CD4-positive, alpha-beta memory T cell (primary cell): ENCODE measurements around the gene HMCN2. TPM values are rescaled to one million over a fixed set of nuclear protein-coding genes. Genes with fewer than 3 reads are reported as not detected.
A peak's percentile ranks its signal among the peaks of the same experiment; 100 is the strongest.

Source experiments
- CTCF ChIA-PET: fragments of 350-600 bp; sonication (Branson Sonifier 250); formaldehyde crosslinking; loops from one replicate; lab custom pipeline; 2021; ENCODE audit warnings: inconsistent platforms; ENCODE audit not compliant: partially characterized antibody; lab: Charles Lee
- POLR2A ChIA-PET: fragments of 350-600 bp; sonication (Branson Sonifier 250); formaldehyde crosslinking; loops from one replicate; lab custom pipeline; 2021; ENCODE audit not compliant: partially characterized antibody; lab: Charles Lee
- DNase-seq, 5 donors: peaks; one replicate each; pipeline versions ENCODE4 v3.0.0 to v3.0.0-alpha.2; 2020 to 2022; ENCODE audit warnings: mixed read lengths in 1 of 5
- H3K27ac ChIP-seq: one replicate; pipeline ENCODE4 v1.7.0; 2013; ENCODE audit warnings: low read depth, low read length
- H3K27me3 ChIP-seq: 2 replicates; pipeline ENCODE4 v1.7.0; 2013; ENCODE audit warnings: mild to moderate bottlenecking, low read length, moderate library complexity; ENCODE audit not compliant: insufficient read depth
- H3K36me3 ChIP-seq: 2 replicates; pipeline ENCODE4 v1.7.0; 2013; ENCODE audit warnings: mild to moderate bottlenecking, low read length, moderate library complexity; ENCODE audit not compliant: insufficient read depth
- H3K4me1 ChIP-seq: 2 replicates; pipeline ENCODE4 v1.7.0; 2013; ENCODE audit warnings: mild to moderate bottlenecking, low read length, moderate library complexity; ENCODE audit not compliant: insufficient read depth
- H3K4me3 ChIP-seq, 2 donors: one replicate each; pipeline ENCODE4 v1.7.0; 2013; ENCODE audit warnings: low read length in 2 of 2, mild to moderate bottlenecking in 1 of 2
- H3K9me3 ChIP-seq, 2 donors: one replicate each; pipeline ENCODE4 v1.7.0; 2013; ENCODE audit warnings: low read length in 2 of 2, control low read depth in 1 of 2; ENCODE audit not compliant: control insufficient read depth in 1 of 2
- H3K27ac Mint-ChIP-seq, 7 donors: one replicate each; pipeline ENCODE4 v1.8.0; 2020 to 2021; ENCODE audit warnings: mixed read lengths in 7 of 7, mild to moderate bottlenecking in 6 of 7, inconsistent platforms in 3 of 7, moderate library complexity in 3 of 7
- H3K27me3 Mint-ChIP-seq, 2 donors: one replicate each; pipeline ENCODE4 v1.8.0; 2020 to 2021; ENCODE audit warnings: mixed read lengths in 2 of 2
- H3K36me3 Mint-ChIP-seq, 2 donors: one replicate each; pipeline ENCODE4 v1.8.0; 2020 to 2021; ENCODE audit warnings: mixed read lengths in 2 of 2, inconsistent platforms in 1 of 2, mild to moderate bottlenecking in 1 of 2
- H3K4me1 Mint-ChIP-seq, 4 donors: one replicate each; pipeline ENCODE4 v1.8.0; 2020 to 2021; ENCODE audit warnings: mixed read lengths in 4 of 4, mild to moderate bottlenecking in 1 of 4
- H3K4me3 Mint-ChIP-seq, 8 donors: one replicate each; pipeline ENCODE4 v1.8.0; 2020 to 2021; ENCODE audit warnings: mixed read lengths in 8 of 8, mild to moderate bottlenecking in 7 of 8, moderate library complexity in 6 of 8, inconsistent platforms in 3 of 8
- H3K9me3 Mint-ChIP-seq, 8 donors: one replicate each; pipeline ENCODE4 v1.8.0; 2020 to 2021; ENCODE audit warnings: mixed read lengths in 8 of 8, mild to moderate bottlenecking in 5 of 8, inconsistent platforms in 3 of 8, moderate library complexity in 1 of 8
- intact Hi-C: fragments of 100-400 bp; cut with micrococcal nuclease; formaldehyde crosslinking; loops from one replicate; pipeline ENCODE4 v1.15.1; 2023
- polyA plus RNA-seq, 2 donors: library from polyadenylated mRNA; unstranded; fragments of 300-500 nt; fragmentation: Illumina TruSeq; gene quantifications; one replicate each; pipeline ENCODE4 v1.2.3, GENCODE V29; 2021
- total RNA-seq, 2 experiments: library from RNA; stranded (reverse); gene quantifications; one replicate each; pipeline ENCODE4 v1.2.3, GENCODE V29; 2021

HMCN2 gene
- total and polyA plus RNA-seq, 4 experiments from 2014 or later: not detected

GRCh38 chr9:130461218-130461630, 195.7 kb downstream of the HMCN2 start:
- ChIA-PET CTCF (interaction anchor here (0.8 to 14.7 kb wide), 5 partner anchors 11 to 586 kb away, joined by 3 to 171 read pairs (median 7); no protein-coding TSS in a partner anchor), POLR2A (interaction anchor here (1.2 kb wide), 1 partner anchor 221 kb away, joined by 4 read pairs; no protein-coding TSS in a partner anchor)
- Mint-ChIP-seq H3K27ac (no peak overlapping the region), H3K27me3 (peaks cover 7 to 9% of the 10 kb centered on the region in 2 donors), H3K4me1 (no peaks in the 10 kb centered on the region), H3K9me3 (peaks cover 0 to 1% (median 0%) of the 10 kb centered on the region in 8 donors), H3K36me3 (no peaks in the 10 kb centered on the region), H3K4me3 (no peak overlapping the region)
- H3K36me3 ChIP-seq: no peaks in the 10 kb centered on the region
- H3K27me3 ChIP-seq: no peaks in the 10 kb centered on the region
- no peaks in the 10 kb centered on the region for H3K9me3 ChIP-seq
- peak; percentile 53 to 68 (median 58) for DNase-seq
- H3K4me1 ChIP-seq: no peaks in the 10 kb centered on the region
- no peak overlapping the region for H3K27ac ChIP-seq
- intact Hi-C loops: loop anchor here (1.0 to 5.0 kb wide), 4 partner anchors 221 to 586 kb away; no protein-coding TSS in a partner anchor
- H3K4me3 ChIP-seq: no peak overlapping the region

- CTCF ChIA-PET: interaction anchor here (1.0 to 14.7 kb wide), 5 partner anchors 10 to 404 kb away, joined by 3 to 171 read pairs (median 3); no protein-coding TSS in a partner anchor
- intact Hi-C loops: loop anchor here (1.0 to 5.0 kb wide), 4 partner anchors 221 to 586 kb away; no protein-coding TSS in a partner anchor
- Histone ChIP-seq H3K27ac (no peak overlapping the region), H3K36me3 (no peaks in the 10 kb centered on the region), H3K27me3 (no peaks in the 10 kb centered on the region), H3K4me3 (no peak overlapping the region), H3K9me3 (no peaks in the 10 kb centered on the region), H3K4me1 (no peaks in the 10 kb centered on the region)
- Mint-ChIP-seq H3K4me1 (no peaks in the 10 kb centered on the region), H3K9me3 (peaks cover 0 to 1% (median 0%) of the 10 kb centered on the region in 8 donors), H3K36me3 (no peaks in the 10 kb centered on the region), H3K27ac (no peak overlapping the region), H3K27me3 (peaks cover 7 to 12% of the 10 kb centered on the region in 2 donors), H3K4me3 (no peak overlapping the region)
- DNase-seq: no peak
- POLR2A ChIA-PET: interaction anchor here (1.2 kb wide), 1 partner anchor 220 kb away, joined by 4 read pairs; no protein-coding TSS in a partner anchor
These were observed 196.2 kb downstream of the HMCN2 start for GRCh38 chr9:130461731-130462130.

- CTCF ChIA-PET: interaction anchor here (0.7 to 14.7 kb wide), 4 partner anchors 25 to 584 kb away, joined by 3 to 171 read pairs (median 3); no protein-coding TSS in a partner anchor
- Mint-ChIP-seq H3K27ac (peak overlapping the region in 1 of 7 donors; percentile 29), H3K9me3 (peaks cover 0 to 1% (median 0%) of the 10 kb centered on the region in 8 donors), H3K4me1 (no peaks in the 10 kb centered on the region), H3K4me3 (no peak overlapping the region), H3K27me3 (peaks cover 15 to 22% of the 10 kb centered on the region in 2 donors), H3K36me3 (no peaks in the 10 kb centered on the region)
- H3K36me3 ChIP-seq: no peaks in the 10 kb centered on the region
- no peak overlapping the region for H3K27ac ChIP-seq
- intact Hi-C loops: loop anchor here (5.0 kb wide), 3 partner anchors 404 to 584 kb away; no protein-coding TSS in a partner anchor
- no peaks in the 10 kb centered on the region for H3K27me3 ChIP-seq
- POLR2A ChIA-PET: no interaction called here
- DNase-seq: no peak
- no peaks in the 10 kb centered on the region for H3K9me3 ChIP-seq
- H3K4me3 ChIP-seq: no peak overlapping the region
- no peaks in the 10 kb centered on the region for H3K4me1 ChIP-seq
These were observed 197.4 kb downstream of the HMCN2 start for GRCh38 chr9:130462685-130463540.

GRCh38 chr9:130463763-130464745, 198.5 kb downstream of the HMCN2 start:
- peaks cover 0 to 1% (median 0%) of the 10 kb centered on the region in 8 donors for H3K9me3 Mint-ChIP-seq
- no peaks in the 10 kb centered on the region for H3K4me1 Mint-ChIP-seq
- no peak overlapping the region for H3K4me3 Mint-ChIP-seq
- ChIA-PET CTCF (interaction anchor here (0.6 to 14.7 kb wide), 2 partner anchors 220 to 299 kb away, joined by 3 to 171 read pairs; no protein-coding TSS in a partner anchor), POLR2A (no interaction called here)
- no peaks in the 10 kb centered on the region for H3K36me3 ChIP-seq
- H3K27me3 ChIP-seq: no peaks in the 10 kb centered on the region
- H3K4me3 ChIP-seq: no peak overlapping the region
- H3K27ac Mint-ChIP-seq: no peak overlapping the region
- no peaks in the 10 kb centered on the region for H3K4me1 ChIP-seq
- peaks cover 21 to 23% of the 10 kb centered on the region in 2 donors for H3K27me3 Mint-ChIP-seq
- DNase-seq: no peak
- H3K36me3 Mint-ChIP-seq: no peaks in the 10 kb centered on the region
- intact Hi-C loops: loop anchor here (5.0 kb wide), 3 partner anchors 403 to 583 kb away; no protein-coding TSS in a partner anchor
- H3K27ac ChIP-seq: no peak overlapping the region
- no peaks in the 10 kb centered on the region for H3K9me3 ChIP-seq

- ChIA-PET CTCF (interaction anchor here (0.6 to 14.7 kb wide), 3 partner anchors 188 to 228 kb away, joined by 3 to 171 read pairs (median 4); partner anchors contain the start of gene EXOSC2), POLR2A (no interaction called here)
- H3K9me3 ChIP-seq: no peaks in the 10 kb centered on the region
- H3K4me1 ChIP-seq: no peaks in the 10 kb centered on the region
- H3K4me1 Mint-ChIP-seq: no peaks in the 10 kb centered on the region
- no peak overlapping the region for H3K4me3 Mint-ChIP-seq
- H3K27ac Mint-ChIP-seq: no peak overlapping the region
- H3K36me3 ChIP-seq: no peaks in the 10 kb centered on the region
- peaks cover 18 to 22% of the 10 kb centered on the region in 2 donors for H3K27me3 Mint-ChIP-seq
- no peak for DNase-seq
- H3K9me3 Mint-ChIP-seq: peaks cover 0 to 1% (median 0%) of the 10 kb centered on the region in 8 donors
- no peak overlapping the region for H3K4me3 ChIP-seq
- H3K27ac ChIP-seq: no peak overlapping the region
- no peaks in the 10 kb centered on the region for H3K36me3 Mint-ChIP-seq
- no peaks in the 10 kb centered on the region for H3K27me3 ChIP-seq
- intact Hi-C loops: no loop called here
These were observed 200.0 kb downstream of the HMCN2 start for GRCh38 chr9:130465383-130466096.

- H3K4me3 ChIP-seq: no peak overlapping the region
- Mint-ChIP-seq H3K27ac (no peak overlapping the region), H3K4me3 (no peak overlapping the region), H3K27me3 (peaks cover 25 to 28% of the 10 kb centered on the region in 2 donors), H3K36me3 (no peaks in the 10 kb centered on the region), H3K9me3 (peaks cover 0 to 1% (median 0%) of the 10 kb centered on the region in 8 donors), H3K4me1 (no peaks in the 10 kb centered on the region)
- no peaks in the 10 kb centered on the region for H3K27me3 ChIP-seq
- H3K27ac ChIP-seq: no peak overlapping the region
- DNase-seq: no peak
- POLR2A ChIA-PET: no interaction called here
- H3K36me3 ChIP-seq: no peaks in the 10 kb centered on the region
- H3K9me3 ChIP-seq: no peaks in the 10 kb centered on the region
- H3K4me1 ChIP-seq: no peaks in the 10 kb centered on the region
- CTCF ChIA-PET: interaction anchor here (14.7 kb wide), 1 partner anchor 217 kb away, joined by 171 read pairs; no protein-coding TSS in a partner anchor
- intact Hi-C loops: no loop called here
These were observed 201.1 kb downstream of the HMCN2 start for GRCh38 chr9:130466537-130467217.
